ENCODE data around the gene IFNA2. TPM values are rescaled to one million over a fixed set of nuclear protein-coding genes. Genes with fewer than 3 reads are reported as not detected.
"Not testable (repeated sequence)": the region's sequence is repeated elsewhere in the genome, so short reads cannot be mapped to it uniquely, and the experiment has no call there.

The IFNA2 gene
- total and polyA plus RNA-seq, 2 donors (not counting 1 experiment from before 2014, with no cell fraction given) = not detected

- H3K27me3 ChIP-seq (ENCODE audit: control insufficient read depth, insufficient read depth, low read length) = peaks cover 6% of the 10 kb centered on the region
- H3K4me1 ChIP-seq (ENCODE audit: control insufficient read depth, extremely low read depth, insufficient read depth, low read length) = no peaks in the 10 kb centered on the region
- H3K4me3 ChIP-seq (replicated peaks in 1 of 4; ENCODE audit: control extremely low read depth in 1 of 4, insufficient read depth in 1 of 4, low read depth in 3 of 4, low read length in 4 of 4) = no peak within 1 kb of the TSS
- H3K36me3 ChIP-seq (ENCODE audit: control insufficient read depth, insufficient read depth, low read length) = no peaks in the 10 kb centered on the region
- no peak within 1 kb of the TSS for H3K4me2 ChIP-seq (ENCODE audit: extremely low read depth, insufficient read depth, low read length)
- H3K9me3 ChIP-seq (ENCODE audit: control insufficient read depth, insufficient read depth, low read depth, low read length) = no peaks in the 10 kb centered on the region
- H3K79me2 ChIP-seq (ENCODE audit: control insufficient read depth, insufficient read depth, low read length) = no peaks in the 10 kb centered on the region
- no peak within 1 kb of the TSS for H2AFZ ChIP-seq (ENCODE audit: low read length)
- no peak for DNase-seq (ENCODE audit: low read depth in 2 of 2)
- no peak within 1 kb of the TSS for H3K27ac ChIP-seq (ENCODE audit: insufficient read depth, low read length)
- H4K20me1 ChIP-seq (ENCODE audit: control insufficient read depth, extremely low read depth, insufficient read depth, low read length) = no peaks in the 10 kb centered on the region
- no peak for TF ChIP-seq EZH2 (IDR thresholded peaks at IDR 0.05; ENCODE audit: low read length, missing control alignments)
- TF ChIP-seq CTCF (conservative IDR thresholded peaks at IDR 0.05 in 1 of 2, IDR thresholded peaks at IDR 0.05 in 1 of 2; ENCODE audit: low read depth in 1 of 2, low read length in 2 of 2) = no peak
- H3K9ac ChIP-seq (ENCODE audit: insufficient read depth, low read length) = no peak within 1 kb of the TSS
Observed at GRCh38 chr9:21367957-21368356, 17.2 kb downstream of the IFNA2 start, which contains the start of gene IFNA13. TSS of gene IFNA13 (minus strand) at chr9:21368057. CDS start at chr9:21368010, 47 bp downstream.

- H3K9ac ChIP-seq (ENCODE audit: insufficient read depth, low read length); H3K4me2 ChIP-seq (ENCODE audit: extremely low read depth, insufficient read depth, low read length); H3K79me2 ChIP-seq (ENCODE audit: control insufficient read depth, insufficient read depth, low read length); DNase-seq (ENCODE audit: low read depth in 2 of 2); H3K36me3 ChIP-seq (ENCODE audit: control insufficient read depth, insufficient read depth, low read length); H2AFZ ChIP-seq (ENCODE audit: low read length); H3K9me3 ChIP-seq (ENCODE audit: control insufficient read depth, insufficient read depth, low read depth, low read length); H3K4me1 ChIP-seq (ENCODE audit: control insufficient read depth, extremely low read depth, insufficient read depth, low read length); H3K27ac ChIP-seq (ENCODE audit: insufficient read depth, low read length); H4K20me1 ChIP-seq (ENCODE audit: control insufficient read depth, extremely low read depth, insufficient read depth, low read length); H3K27me3 ChIP-seq (ENCODE audit: control insufficient read depth, insufficient read depth, low read length); H3K4me3 ChIP-seq (replicated peaks in 1 of 4; ENCODE audit: control extremely low read depth in 1 of 4, insufficient read depth in 1 of 4, low read depth in 3 of 4, low read length in 4 of 4): not testable (repeated sequence)
Observed at GRCh38 chr9:21367169-21367568, 18.0 kb downstream of the IFNA2 start.

GRCh38 chr9:21362287-21362686 lies 22.9 kb downstream of the IFNA2 start:
- Histone ChIP-seq H3K36me3 (ENCODE audit: control insufficient read depth, insufficient read depth, low read length) (no peaks in the 10 kb centered on the region), H3K4me3 (replicated peaks in 1 of 4; ENCODE audit: control extremely low read depth in 1 of 4, insufficient read depth in 1 of 4, low read depth in 3 of 4, low read length in 4 of 4) (no peak overlapping the region), H3K79me2 (ENCODE audit: control insufficient read depth, insufficient read depth, low read length) (no peaks in the 10 kb centered on the region), H3K27ac (ENCODE audit: insufficient read depth, low read length) (no peak overlapping the region), H3K27me3 (ENCODE audit: control insufficient read depth, insufficient read depth, low read length) (peaks cover 4% of the 10 kb centered on the region), H2AFZ (ENCODE audit: low read length) (no peak overlapping the region), H4K20me1 (ENCODE audit: control insufficient read depth, extremely low read depth, insufficient read depth, low read length) (no peaks in the 10 kb centered on the region), H3K4me2 (ENCODE audit: extremely low read depth, insufficient read depth, low read length) (no peak overlapping the region), H3K9me3 (ENCODE audit: control insufficient read depth, insufficient read depth, low read depth, low read length) (no peaks in the 10 kb centered on the region), H3K9ac (ENCODE audit: insufficient read depth, low read length) (no peak overlapping the region), H3K4me1 (ENCODE audit: control insufficient read depth, extremely low read depth, insufficient read depth, low read length) (no peaks in the 10 kb centered on the region)
- TF ChIP-seq EZH2 (IDR thresholded peaks at IDR 0.05; ENCODE audit: low read length, missing control alignments) = no peak
- no peak for DNase-seq (ENCODE audit: low read depth in 2 of 2)

- H3K36me3 ChIP-seq (ENCODE audit: control insufficient read depth, insufficient read depth, low read length) = no peaks in the 10 kb centered on the region
- H3K79me2 ChIP-seq (ENCODE audit: control insufficient read depth, insufficient read depth, low read length) = no peaks in the 10 kb centered on the region
- H2AFZ ChIP-seq (ENCODE audit: low read length) = no peak overlapping the region
- H3K4me2 ChIP-seq (ENCODE audit: extremely low read depth, insufficient read depth, low read length) = no peak overlapping the region
- H3K9me3 ChIP-seq (ENCODE audit: control insufficient read depth, insufficient read depth, low read depth, low read length) = no peaks in the 10 kb centered on the region
- no peak overlapping the region for H3K4me3 ChIP-seq (replicated peaks in 1 of 4; ENCODE audit: control extremely low read depth in 1 of 4, insufficient read depth in 1 of 4, low read depth in 3 of 4, low read length in 4 of 4)
- no peak overlapping the region for H3K9ac ChIP-seq (ENCODE audit: insufficient read depth, low read length)
- no peaks in the 10 kb centered on the region for H3K4me1 ChIP-seq (ENCODE audit: control insufficient read depth, extremely low read depth, insufficient read depth, low read length)
- peak in 1 of 2 donors; percentile 22 for DNase-seq (ENCODE audit: low read depth in 2 of 2)
- peaks cover 1% of the 10 kb centered on the region for H3K27me3 ChIP-seq (ENCODE audit: control insufficient read depth, insufficient read depth, low read length)
- TF ChIP-seq EZH2 (IDR thresholded peaks at IDR 0.05; ENCODE audit: low read length, missing control alignments) = no peak
- TF ChIP-seq CTCF (conservative IDR thresholded peaks at IDR 0.05 in 1 of 2, IDR thresholded peaks at IDR 0.05 in 1 of 2; ENCODE audit: low read depth in 1 of 2, low read length in 2 of 2) = no peak
- no peaks in the 10 kb centered on the region for H4K20me1 ChIP-seq (ENCODE audit: control insufficient read depth, extremely low read depth, insufficient read depth, low read length)
- H3K27ac ChIP-seq (ENCODE audit: insufficient read depth, low read length) = no peak overlapping the region
Observed at GRCh38 chr9:21357479-21358460, 27.4 kb downstream of the IFNA2 start.
